Astrocyte (in vitro differentiated cells and primary cell): ENCODE results near the gene ZNF862.

Source experiments
- EZH2 ChIP-seq: IDR thresholded peaks from 2 replicates; pipeline ENCODE4 v1.6.1; 2012; ENCODE audit warnings: mild to moderate bottlenecking, low read length, inconsistent platforms; ENCODE audit not compliant: insufficient read depth
- TF ChIP-seq, protein P1 (sequence below): IDR thresholded peaks from 2 replicates; pipeline ENCODE4 v1.5.1; 2011; ENCODE audit warnings: low read depth, mild to moderate bottlenecking, inconsistent platforms, low read length, moderate library complexity; ENCODE audit not compliant: insufficient read depth

DNA sequence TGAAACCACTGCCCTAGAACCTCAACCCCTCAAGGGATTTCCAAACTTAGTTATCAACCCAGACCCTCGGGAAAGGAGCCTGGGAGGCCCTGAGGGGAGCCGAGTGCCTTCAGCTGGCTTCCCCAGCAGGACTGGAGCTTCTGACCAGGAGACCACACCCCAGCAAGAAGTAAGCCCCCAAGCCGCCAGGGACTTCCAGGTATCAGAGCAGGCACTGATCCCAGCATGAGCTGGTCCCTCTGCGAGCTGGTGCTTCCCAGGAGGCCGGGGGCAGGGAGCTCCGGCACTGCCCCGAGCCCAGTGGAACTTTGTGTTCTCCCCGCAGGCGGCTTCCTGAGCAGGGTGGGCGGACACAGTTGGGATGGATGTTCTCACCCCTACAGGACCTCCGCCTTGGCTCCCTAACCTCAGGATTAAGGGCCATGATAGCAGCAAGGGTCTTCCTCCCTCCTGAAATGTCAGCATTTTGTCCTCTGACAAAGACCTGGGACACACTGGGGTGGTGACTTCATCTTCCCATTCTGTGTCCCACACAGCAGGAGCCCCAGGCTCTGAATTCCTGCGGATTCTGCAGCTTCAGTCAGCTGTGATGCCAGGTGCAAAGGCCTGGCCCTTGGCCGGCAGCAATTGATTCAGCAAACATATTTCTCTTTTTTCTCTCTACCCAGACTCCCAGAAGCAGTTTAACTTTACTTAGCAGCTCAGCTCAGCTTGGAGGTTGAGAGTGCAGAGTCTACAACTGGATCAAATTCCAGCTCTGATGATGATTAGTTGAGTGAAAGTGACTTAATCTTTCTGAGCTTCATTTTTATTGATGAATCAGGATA lies 47.2 kb downstream of the ZNF862 start:
- TF ChIP-seq, protein P1, sequence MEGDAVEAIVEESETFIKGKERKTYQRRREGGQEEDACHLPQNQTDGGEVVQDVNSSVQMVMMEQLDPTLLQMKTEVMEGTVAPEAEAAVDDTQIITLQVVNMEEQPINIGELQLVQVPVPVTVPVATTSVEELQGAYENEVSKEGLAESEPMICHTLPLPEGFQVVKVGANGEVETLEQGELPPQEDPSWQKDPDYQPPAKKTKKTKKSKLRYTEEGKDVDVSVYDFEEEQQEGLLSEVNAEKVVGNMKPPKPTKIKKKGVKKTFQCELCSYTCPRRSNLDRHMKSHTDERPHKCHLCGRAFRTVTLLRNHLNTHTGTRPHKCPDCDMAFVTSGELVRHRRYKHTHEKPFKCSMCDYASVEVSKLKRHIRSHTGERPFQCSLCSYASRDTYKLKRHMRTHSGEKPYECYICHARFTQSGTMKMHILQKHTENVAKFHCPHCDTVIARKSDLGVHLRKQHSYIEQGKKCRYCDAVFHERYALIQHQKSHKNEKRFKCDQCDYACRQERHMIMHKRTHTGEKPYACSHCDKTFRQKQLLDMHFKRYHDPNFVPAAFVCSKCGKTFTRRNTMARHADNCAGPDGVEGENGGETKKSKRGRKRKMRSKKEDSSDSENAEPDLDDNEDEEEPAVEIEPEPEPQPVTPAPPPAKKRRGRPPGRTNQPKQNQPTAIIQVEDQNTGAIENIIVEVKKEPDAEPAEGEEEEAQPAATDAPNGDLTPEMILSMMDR, result no peak
- TF ChIP-seq EZH2, result no peak
